IPS-NIHi7 (cell line): Measurements from ENCODE around the gene POLQ.
"Not testable (repeated sequence)": the region's sequence is repeated elsewhere in the genome, so short reads cannot be mapped to it uniquely, and the experiment has no call there.

Source experiments
- DNase-seq: peaks from one replicate; pipeline ENCODE4 v3.0.0; 2012; ENCODE audit warnings: mixed read lengths; ENCODE audit errors: extremely low spot score

Gene POLQ

GRCh38 chr3:121430664-121431215 is 115.0 kb downstream of the POLQ start:
- DNase-seq, result no peak

- DNase-seq, result no peak
Measured at GRCh38 chr3:121424549-121424948, 121.2 kb downstream of the POLQ start.

- DNase-seq, result no peak
Measured at GRCh38 chr3:121418182-121418581, 127.6 kb downstream of the POLQ start.

GRCh38 chr3:121414924-121415323 is 130.9 kb downstream of the POLQ start:
- no peak for DNase-seq

- no peak for DNase-seq
Measured at GRCh38 chr3:121411523-121411922, 134.3 kb downstream of the POLQ start.

GRCh38 chr3:121405631-121406030 is 140.2 kb downstream of the POLQ start:
- no peak for DNase-seq

- no peak for DNase-seq
Measured at GRCh38 chr3:121399820-121400219, 146.0 kb downstream of the POLQ start.

- DNase-seq, result not testable (repeated sequence)
Measured at GRCh38 chr3:121398051-121398450, 147.7 kb downstream of the POLQ start.

- not testable (repeated sequence) for DNase-seq
Measured at GRCh38 chr3:121395967-121396366, 149.8 kb downstream of the POLQ start.

GRCh38 chr3:121388308-121388707 is 157.5 kb downstream of the POLQ start:
- not testable (repeated sequence) for DNase-seq
